ENCODE data around the gene ART1.

- TF ChIP-seq CTCF (IDR thresholded peaks at IDR 0.05), result no peak
- TF ChIP-seq EZH2 (IDR thresholded peaks at IDR 0.05; ENCODE audit: borderline replicate concordance, insufficient read depth, low read depth, low read length, poor library complexity, severe bottlenecking), result no peak
Measured at GRCh38 chr11:3679077-3679476, 34.1 kb downstream of the ART1 start.

All from B cell (primary cell).